HCT116 (cell line): Measurements from ENCODE around the gene AVL9. TPM values are rescaled to one million over a fixed set of nuclear protein-coding genes. Genes with fewer than 3 reads are reported as not detected.
A peak's percentile ranks its signal among the peaks of the same experiment; 100 is the strongest.

Experiments used
- ATAC-seq: fragments of 200-7000 bp; cut with Tn5 transposase; 2 replicates; pipeline ENCODE4 v1.9.1; 2020; ENCODE audit warnings: mild to moderate bottlenecking, moderate library complexity
- BruUV-seq: library from RNA; stranded (reverse); fragments of 400-500 nt; replicated peaks from 2 replicates; lab custom pipeline; 2021; lab: Mats Ljungman, UMichigan
- CTCF ChIA-PET: fragments of 300-600 bp; sonication (Branson Sonifier 250); formaldehyde crosslinking; loops from one replicate; lab custom pipeline; 2021; ENCODE audit warnings: antibody characterized with exemption; lab: Charles Lee
- POLR2A ChIA-PET: fragments of 300-600, 350-600 bp; sonication (Branson Sonifier 250); formaldehyde crosslinking; loops from one replicate; lab custom pipeline; 2021; ENCODE audit warnings: antibody characterized with exemption; lab: Charles Lee
- RAD21 ChIA-PET, 2 experiments: fragments of 300-600 bp; sonication (Branson Sonifier 250); formaldehyde crosslinking; loops; one replicate each; lab custom pipeline; 2023; ENCODE audit warnings: low total read pairs in 2 of 2; ENCODE audit not compliant: uncharacterized antibody in 2 of 2, unreplicated experiment in 2 of 2, low non-redundant PET in 1 of 2; lab: Charles Lee
- DNase-seq: peaks from one replicate; pipeline ENCODE4 v3.0.0-alpha.2; 2010; ENCODE audit warnings: low read depth, low spot score
- H2AFZ ChIP-seq: fragments of 200-600 bp; shearing (Covaris generic), sonication (generic); 2 replicates; pipeline ENCODE4 v1.6.1; 2017; ENCODE audit warnings: low read depth, mixed run types, mixed read lengths, antibody characterized with exemption, low read length; ENCODE audit not compliant: poor library complexity, severe bottlenecking
- H3K27ac ChIP-seq: 2 replicates; pipeline ENCODE4 v1.5.1; 2012; ENCODE audit warnings: low read depth, low read length
- H3K27me3 ChIP-seq: fragments of 200-600 bp; sonication (generic); 2 replicates; pipeline ENCODE4 v1.6.1; 2016; ENCODE audit warnings: mixed run types, low read length, mixed read lengths; ENCODE audit not compliant: insufficient read depth
- H3K36me3 ChIP-seq, 2 experiments: fragments of 200-500 bp in 1 of 2; fragments of 200-600 bp in 1 of 2; sonication (Bioruptor generic) in 1 of 2; sonication (generic) in 1 of 2; 2 replicates each; pipeline versions ENCODE4 v1.5.1 to v1.6.1; 2014 to 2016; ENCODE audit warnings: low read length in 2 of 2, inconsistent platforms in 1 of 2, mixed read lengths in 1 of 2, mixed run types in 1 of 2; ENCODE audit not compliant: insufficient read depth in 2 of 2, control insufficient read depth in 1 of 2
- H3K4me1 ChIP-seq, 2 experiments: fragments of 200-600 bp in 1 of 2; sonication (generic) in 1 of 2; 2 replicates each; pipeline versions ENCODE4 v1.5.1 to v1.6.1; 2012 to 2017; ENCODE audit warnings: low read length in 2 of 2, inconsistent platforms in 1 of 2, mild to moderate bottlenecking in 1 of 2, mixed read lengths in 1 of 2, mixed run types in 1 of 2, moderate library complexity in 1 of 2; ENCODE audit not compliant: insufficient read depth in 2 of 2, control insufficient read depth in 1 of 2
- H3K4me2 ChIP-seq: fragments of 200-600 bp; sonication (generic); 2 replicates; pipeline ENCODE4 v1.6.1; 2017; ENCODE audit warnings: mixed run types, low read length, mixed read lengths
- H3K4me3 ChIP-seq, 2 experiments: fragments of 200-600 bp in 1 of 2; sonication (generic) in 1 of 2; replicated peaks in 1 of 2; 2 replicates each; pipeline ENCODE4 v1.5.1; 2011 to 2016; ENCODE audit warnings: low read length in 2 of 2, control low read depth in 1 of 2, low read depth in 1 of 2, mild to moderate bottlenecking in 1 of 2, mixed read lengths in 1 of 2, mixed run types in 1 of 2
- H3K79me2 ChIP-seq: fragments of 200-600 bp; sonication (generic); 2 replicates; pipeline ENCODE4 v1.6.1; 2017; ENCODE audit warnings: mild to moderate bottlenecking, mixed run types, low read length, moderate library complexity, mixed read lengths; ENCODE audit not compliant: insufficient read depth
- H3K9ac ChIP-seq: fragments of 200-600 bp; sonication (generic); 2 replicates; pipeline ENCODE4 v1.6.1; 2016; ENCODE audit warnings: low read length, mixed read lengths
- H3K9me2 ChIP-seq: fragments of 200-600 bp; sonication (generic), shearing (Covaris generic); 2 replicates; pipeline ENCODE4 v1.6.1; 2017; ENCODE audit warnings: mixed run types, mild to moderate bottlenecking, moderate library complexity; ENCODE audit not compliant: insufficient read depth
- H3K9me3 ChIP-seq, 2 experiments: fragments of 200-500 bp in 1 of 2; fragments of 200-600 bp in 1 of 2; sonication (Bioruptor generic) in 1 of 2; sonication (generic) in 1 of 2; 2 replicates each; pipeline ENCODE4 v1.6.1; 2014 to 2017; ENCODE audit warnings: low read length in 2 of 2, mixed read lengths in 2 of 2, inconsistent platforms in 1 of 2, low read depth in 1 of 2, mild to moderate bottlenecking in 1 of 2, mixed run types in 1 of 2, moderate library complexity in 1 of 2; ENCODE audit not compliant: control insufficient read depth in 1 of 2, insufficient read depth in 1 of 2
- H4K20me1 ChIP-seq: fragments of 200-600 bp; sonication (generic), shearing (Covaris generic); 2 replicates; pipeline ENCODE4 v1.6.1; 2017; ENCODE audit warnings: mixed run types, mild to moderate bottlenecking, moderate library complexity; ENCODE audit not compliant: insufficient read depth
- ATF3 ChIP-seq: IDR thresholded peaks from 2 replicates; pipeline ENCODE4 v1.6.1; 2012
- CBX3 ChIP-seq: IDR thresholded peaks from 2 replicates; pipeline ENCODE4 v1.6.1; 2012; ENCODE audit warnings: low read depth
- EGR1 ChIP-seq: IDR thresholded peaks from 2 replicates; pipeline ENCODE4 v1.6.1; 2012; ENCODE audit warnings: low read depth
- EZH2phosphoT487 ChIP-seq: fragments of 200-600 bp; IDR thresholded peaks from 2 replicates; pipeline ENCODE4 v1.6.1; 2018; ENCODE audit warnings: antibody characterized with exemption, borderline replicate concordance
- FOSL1 ChIP-seq: IDR thresholded peaks from 2 replicates; pipeline ENCODE4 v1.6.1; 2012; ENCODE audit warnings: low read depth
- JUND ChIP-seq: IDR thresholded peaks from 2 replicates; pipeline ENCODE4 v1.6.1; 2012
- MAX ChIP-seq: IDR thresholded peaks from 2 replicates; pipeline ENCODE4 v1.6.1; 2012
- POLR2A ChIP-seq: IDR thresholded peaks from 2 replicates; pipeline ENCODE4 v1.7.0; 2011; ENCODE audit warnings: borderline replicate concordance; ENCODE audit not compliant: insufficient read depth, insufficient read length; ENCODE audit errors: extremely low read depth
- POLR2AphosphoS5 ChIP-seq: IDR thresholded peaks from 2 replicates; pipeline ENCODE4 v1.6.1; 2011; ENCODE audit warnings: mild to moderate bottlenecking, low read depth, low read length, moderate library complexity
- RAD21 ChIP-seq: IDR thresholded peaks from 2 replicates; pipeline ENCODE4 v1.6.1; 2012; ENCODE audit warnings: low read depth, mild to moderate bottlenecking
- SIN3A ChIP-seq: IDR thresholded peaks from 2 replicates; pipeline ENCODE4 v1.6.1; 2012; ENCODE audit warnings: low read depth
- ZFX ChIP-seq: fragments of 450-650 bp; IDR thresholded peaks from 2 replicates; pipeline ENCODE4 v1.6.1; 2017
- intact Hi-C: fragments of 100-400 bp; cut with micrococcal nuclease; formaldehyde crosslinking; loops from 2 replicates; pipeline ENCODE4 v1.10.0; 2022
- total RNA-seq: library from RNA; stranded (reverse); gene quantifications from one replicate; pipeline ENCODE4 v1.2.1, GENCODE V29; 2021; ENCODE audit not compliant: unreplicated experiment
- TF ChIP-seq, protein P1 (sequence below), 3 experiments: fragments of 200-600 bp in 1 of 3; sonication (generic) in 1 of 3; IDR thresholded peaks in 2 of 3; conservative IDR thresholded peaks in 1 of 3; 2 replicates each; pipeline ENCODE4 v1.5.1; 2012 to 2017; ENCODE audit warnings: low read depth in 2 of 3, low read length in 2 of 3, antibody characterized with exemption in 1 of 3, borderline replicate concordance in 1 of 3, control low read depth in 1 of 3, mild to moderate bottlenecking in 1 of 3, mixed read lengths in 1 of 3, mixed run types in 1 of 3, moderate library complexity in 1 of 3; ENCODE audit not compliant: insufficient read depth in 1 of 3
- TF ChIP-seq, protein P2 (sequence below): IDR thresholded peaks from 2 replicates; pipeline ENCODE4 v1.6.1; 2011; ENCODE audit warnings: mild to moderate bottlenecking, low read length, moderate library complexity; ENCODE audit not compliant: insufficient replicate concordance; ENCODE audit errors: extremely low read depth

The AVL9 gene
- total RNA-seq, 1 experiment from 2014 or later = 89.0 TPM

- TF ChIP-seq MAX = peak; percentile 91
- TF ChIP-seq ATF3 = no peak
- peak; percentile 84 for TF ChIP-seq SIN3A
- TF ChIP-seq EZH2phosphoT487 = no peak
- peak; percentile 38; the same call in 1 of the 2 replicates for TF ChIP-seq JUND
- TF ChIP-seq EGR1 = peak; percentile 39; the same call in 1 of the 2 replicates
- TF ChIP-seq, protein P1, sequence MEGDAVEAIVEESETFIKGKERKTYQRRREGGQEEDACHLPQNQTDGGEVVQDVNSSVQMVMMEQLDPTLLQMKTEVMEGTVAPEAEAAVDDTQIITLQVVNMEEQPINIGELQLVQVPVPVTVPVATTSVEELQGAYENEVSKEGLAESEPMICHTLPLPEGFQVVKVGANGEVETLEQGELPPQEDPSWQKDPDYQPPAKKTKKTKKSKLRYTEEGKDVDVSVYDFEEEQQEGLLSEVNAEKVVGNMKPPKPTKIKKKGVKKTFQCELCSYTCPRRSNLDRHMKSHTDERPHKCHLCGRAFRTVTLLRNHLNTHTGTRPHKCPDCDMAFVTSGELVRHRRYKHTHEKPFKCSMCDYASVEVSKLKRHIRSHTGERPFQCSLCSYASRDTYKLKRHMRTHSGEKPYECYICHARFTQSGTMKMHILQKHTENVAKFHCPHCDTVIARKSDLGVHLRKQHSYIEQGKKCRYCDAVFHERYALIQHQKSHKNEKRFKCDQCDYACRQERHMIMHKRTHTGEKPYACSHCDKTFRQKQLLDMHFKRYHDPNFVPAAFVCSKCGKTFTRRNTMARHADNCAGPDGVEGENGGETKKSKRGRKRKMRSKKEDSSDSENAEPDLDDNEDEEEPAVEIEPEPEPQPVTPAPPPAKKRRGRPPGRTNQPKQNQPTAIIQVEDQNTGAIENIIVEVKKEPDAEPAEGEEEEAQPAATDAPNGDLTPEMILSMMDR (IDR thresholded peaks at IDR 0.05 in 2 of 3, conservative IDR thresholded peaks at IDR 0.05 in 1 of 3; ENCODE audit: borderline replicate concordance in 1 of 3, insufficient read depth in 1 of 3, low read depth in 2 of 3, low read length in 2 of 3) = no peak
- peak; percentile 20 for TF ChIP-seq POLR2A
- 0 out of 2 replicates have a peak, but pooled peaks have one; percentile 17 for TF ChIP-seq FOSL1
- peak; percentile 4; the same call in 1 of the 2 replicates for TF ChIP-seq RAD21
- peak; percentile 99 for TF ChIP-seq ZFX
Measured at GRCh38 chr7:32490127-32490796, 5.0 kb upstream of the AVL9 start, which contains the start of gene LSM5 (continued).

GRCh38 chr7:32494946-32495297 lies 367 bp upstream of the AVL9 start:
- intact Hi-C loops = loop anchor here (10.0 kb wide), 1 partner anchor 1900 kb away; the partner anchor contains the start of gene GARS1
- H3K4me3 ChIP-seq = peak overlapping the region; percentile 64 to 79

More at GRCh38 chr7:32494946-32495297, 367 bp upstream of the AVL9 start:
- POLR2A ChIA-PET = interaction anchor here (0.6 to 0.8 kb wide), 2 partner anchors 106 to 175 kb away, joined by 3 to 4 read pairs; no protein-coding TSS in a partner anchor
- Histone ChIP-seq H3K9me2 (no peaks in the 10 kb centered on the region), H3K9ac (peak overlapping the region; percentile 67), H3K4me2 (peak overlapping the region; percentile 80), H3K36me3 (no peaks in the 10 kb centered on the region), H3K79me2 (peaks cover 45% of the 10 kb centered on the region), H4K20me1 (no peaks in the 10 kb centered on the region), H3K27ac (peak overlapping the region; percentile 34), H3K4me1 (peaks cover 8 to 23% of the 10 kb centered on the region in 2 experiments; a peak in 2 of 4 replicates), H3K27me3 (no peaks in the 10 kb centered on the region), H2AFZ (peak overlapping the region; percentile 37), H3K9me3 (no peaks in the 10 kb centered on the region)
- ATAC-seq = peak; percentile 18
- DNase-seq = no peak
- TF ChIP-seq SIN3A (peak; percentile 71), CBX3 (peak; percentile 25; the same call in 1 of the 2 replicates), POLR2AphosphoS5 (peak; percentile 97; the same call in 1 of the 2 replicates), POLR2A (peak; percentile 93)
- TF ChIP-seq, protein P2, sequence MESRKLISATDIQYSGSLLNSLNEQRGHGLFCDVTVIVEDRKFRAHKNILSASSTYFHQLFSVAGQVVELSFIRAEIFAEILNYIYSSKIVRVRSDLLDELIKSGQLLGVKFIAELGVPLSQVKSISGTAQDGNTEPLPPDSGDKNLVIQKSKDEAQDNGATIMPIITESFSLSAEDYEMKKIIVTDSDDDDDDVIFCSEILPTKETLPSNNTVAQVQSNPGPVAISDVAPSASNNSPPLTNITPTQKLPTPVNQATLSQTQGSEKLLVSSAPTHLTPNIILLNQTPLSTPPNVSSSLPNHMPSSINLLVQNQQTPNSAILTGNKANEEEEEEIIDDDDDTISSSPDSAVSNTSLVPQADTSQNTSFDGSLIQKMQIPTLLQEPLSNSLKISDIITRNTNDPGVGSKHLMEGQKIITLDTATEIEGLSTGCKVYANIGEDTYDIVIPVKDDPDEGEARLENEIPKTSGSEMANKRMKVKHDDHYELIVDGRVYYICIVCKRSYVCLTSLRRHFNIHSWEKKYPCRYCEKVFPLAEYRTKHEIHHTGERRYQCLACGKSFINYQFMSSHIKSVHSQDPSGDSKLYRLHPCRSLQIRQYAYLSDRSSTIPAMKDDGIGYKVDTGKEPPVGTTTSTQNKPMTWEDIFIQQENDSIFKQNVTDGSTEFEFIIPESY = no peak
- RAD21 ChIA-PET = no interaction called here
- CTCF ChIA-PET = no interaction called here
- BruUV-seq = no TSS peak
